HL-60/S4 (cell line): ENCODE results near the gene ZIC5.

Experiments
- in situ Hi-C: fragments of 300-500 bp; cut with MboI; formaldehyde crosslinking; loops from 2 replicates; pipeline ENCODE4 v1.14.3; 2022; ENCODE audit warnings: low sequenced_read_pairs

The ZIC5 gene

GRCh38 chr13:99987154-99988019 is 15.8 kb upstream of the ZIC5 start:
- in situ Hi-C loops: no loop called here

GRCh38 chr13:99986741-99987140 is 15.2 kb upstream of the ZIC5 start:
- in situ Hi-C loops: no loop called here

DNA sequence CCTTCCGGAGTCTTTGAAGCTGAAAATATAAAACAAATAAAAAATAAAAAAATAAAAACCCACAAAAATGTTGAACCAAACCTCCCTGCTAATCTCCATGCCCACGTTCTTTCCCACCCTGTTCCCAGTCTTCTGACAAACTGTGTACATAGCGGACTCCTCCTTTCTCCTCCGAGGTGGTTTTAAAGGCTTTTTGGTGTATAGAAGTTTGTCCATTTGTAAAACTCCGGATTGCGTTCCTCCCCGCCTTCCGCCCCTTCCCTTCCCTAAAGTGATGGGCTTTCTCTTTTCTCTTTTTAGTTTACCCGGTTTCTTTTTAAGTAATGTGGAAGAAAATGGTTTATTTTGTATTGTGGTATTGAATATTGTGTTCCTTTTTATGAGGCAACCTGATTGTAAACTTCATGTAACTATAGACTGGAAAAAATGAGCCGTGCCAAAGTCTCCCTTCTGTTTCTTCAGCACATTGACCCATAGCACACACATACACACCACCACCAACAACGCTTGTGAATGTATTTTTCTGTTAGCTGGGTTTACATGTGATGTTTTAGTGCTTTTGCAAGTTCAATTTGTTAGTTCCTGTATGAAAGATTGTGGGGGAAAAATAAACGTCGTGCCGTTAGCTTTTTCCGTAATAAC is 14.4 kb upstream of the ZIC5 start:
- in situ Hi-C loops: no loop called here

DNA sequence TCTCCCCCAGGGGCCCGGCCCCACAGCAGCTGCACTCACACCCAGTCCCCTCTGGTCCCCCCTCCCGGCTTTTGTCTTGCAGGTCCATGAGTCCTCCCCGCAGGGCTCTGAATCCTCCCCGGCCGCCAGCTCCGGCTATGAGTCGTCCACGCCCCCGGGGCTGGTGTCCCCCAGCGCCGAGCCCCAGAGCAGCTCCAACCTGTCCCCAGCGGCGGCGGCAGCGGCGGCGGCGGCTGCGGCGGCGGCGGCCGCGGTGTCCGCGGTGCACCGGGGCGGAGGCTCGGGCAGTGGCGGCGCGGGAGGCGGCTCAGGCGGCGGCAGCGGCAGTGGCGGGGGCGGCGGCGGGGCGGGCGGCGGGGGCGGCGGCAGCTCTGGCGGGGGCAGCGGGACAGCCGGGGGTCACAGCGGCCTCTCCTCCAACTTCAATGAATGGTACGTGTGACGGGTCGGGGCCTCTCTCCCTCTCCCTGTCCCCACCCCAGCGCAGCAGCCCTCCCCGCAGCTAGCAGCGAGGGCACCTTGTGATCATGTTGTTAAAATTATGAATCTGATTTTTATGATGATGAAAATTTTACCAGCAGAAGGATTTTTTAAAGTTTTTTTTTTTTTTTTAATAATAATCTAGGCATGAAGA is 13.8 kb upstream of the ZIC5 start:
- in situ Hi-C loops: no loop called here

- in situ Hi-C loops: no loop called here
These were observed 13.1 kb upstream of the ZIC5 start for GRCh38 chr13:99984461-99985240.

GRCh38 chr13:99983499-99984401 is 12.2 kb upstream of the ZIC5 start:
- in situ Hi-C loops: no loop called here

GRCh38 chr13:99982731-99983498 is 11.3 kb upstream of the ZIC5 start:
- in situ Hi-C loops: no loop called here

DNA sequence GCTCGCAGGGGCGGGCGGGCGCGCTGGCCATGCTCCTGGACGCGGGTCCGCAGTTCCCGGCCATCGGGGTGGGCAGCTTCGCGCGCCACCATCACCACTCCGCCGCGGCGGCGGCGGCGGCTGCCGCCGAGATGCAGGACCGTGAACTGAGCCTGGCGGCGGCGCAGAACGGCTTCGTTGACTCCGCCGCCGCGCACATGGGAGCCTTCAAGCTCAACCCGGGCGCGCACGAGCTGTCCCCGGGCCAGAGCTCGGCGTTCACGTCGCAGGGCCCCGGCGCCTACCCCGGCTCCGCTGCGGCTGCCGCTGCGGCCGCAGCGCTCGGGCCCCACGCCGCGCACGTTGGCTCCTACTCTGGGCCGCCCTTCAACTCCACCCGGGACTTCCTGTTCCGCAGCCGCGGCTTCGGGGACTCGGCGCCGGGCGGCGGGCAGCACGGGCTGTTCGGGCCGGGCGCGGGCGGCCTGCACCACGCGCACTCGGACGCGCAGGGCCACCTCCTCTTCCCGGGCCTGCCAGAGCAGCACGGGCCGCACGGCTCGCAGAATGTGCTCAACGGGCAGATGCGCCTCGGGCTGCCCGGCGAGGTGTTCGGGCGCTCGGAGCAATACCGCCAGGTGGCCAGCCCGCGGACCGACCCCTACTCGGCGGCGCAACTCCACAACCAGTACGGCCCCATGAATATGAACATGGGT is 10.6 kb upstream of the ZIC5 start:
- in situ Hi-C loops: no loop called here

DNA sequence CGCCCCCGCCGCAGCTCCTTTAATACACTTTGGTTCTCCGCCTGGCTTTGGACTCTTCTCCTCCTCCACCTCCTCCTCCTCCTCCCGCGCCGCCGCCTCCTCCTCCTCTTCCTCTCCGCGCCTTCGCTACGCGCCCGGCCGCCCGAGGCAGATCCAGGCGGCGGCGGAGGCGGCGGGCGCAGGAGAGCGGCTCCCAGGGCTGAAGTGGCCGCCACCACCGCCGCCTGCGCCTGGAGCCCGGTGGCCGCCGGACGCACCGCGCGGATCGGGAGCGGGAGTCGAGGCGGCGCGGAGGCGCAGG is 10.1 kb upstream of the ZIC5 start, which contains the start of gene ZIC2:
Gene ZIC2 (plus strand): TSS at position 50 of the 301 bp plus-strand sequence. CDS start 281 bp downstream, outside the sequence.
- in situ Hi-C loops: no loop called here

DNA sequence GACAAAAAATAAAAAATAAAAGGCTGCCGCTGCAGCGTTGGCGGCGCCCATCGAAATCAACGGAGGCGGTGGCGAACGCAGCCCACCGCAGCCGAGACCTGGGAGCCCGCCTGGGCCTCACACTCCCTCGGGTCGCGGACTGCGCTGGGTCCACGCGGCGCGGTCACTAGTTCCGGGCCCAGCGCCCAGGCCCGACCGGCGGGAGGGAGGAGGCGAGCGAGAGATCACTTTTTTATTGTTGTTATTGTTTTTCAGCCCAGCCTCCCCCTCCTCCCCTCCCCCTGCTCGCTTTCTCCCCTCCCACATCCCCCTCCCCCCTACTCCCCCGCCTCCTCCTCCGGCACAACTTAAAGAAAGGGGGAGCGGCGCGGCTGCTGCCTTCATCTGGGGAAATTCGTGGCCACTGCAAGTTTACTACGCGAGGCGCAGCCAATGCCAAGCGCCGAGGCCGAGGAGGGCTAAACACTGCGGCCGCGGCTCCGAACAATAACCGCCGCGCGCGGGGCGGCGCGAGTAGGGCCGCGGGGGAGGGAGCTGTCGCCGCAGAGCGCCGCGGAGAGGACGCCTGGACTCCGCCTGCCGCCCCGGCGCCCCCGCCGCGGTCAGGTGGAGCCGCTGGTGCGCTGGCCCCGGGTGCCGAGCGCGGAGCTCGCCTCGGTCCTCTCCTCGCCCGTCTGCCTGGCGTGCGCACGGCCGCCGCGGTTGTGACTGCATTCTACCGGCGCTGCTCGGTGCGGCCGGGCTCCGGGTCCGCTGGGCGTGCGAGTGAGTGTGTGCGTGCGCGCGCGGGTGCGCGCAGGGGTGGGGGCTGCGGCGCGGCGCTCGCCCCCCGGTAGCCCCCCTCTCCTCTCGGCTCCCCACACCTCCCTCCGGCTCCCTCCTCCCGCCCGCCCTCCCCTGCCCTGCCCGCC is 9.5 kb upstream of the ZIC5 start:
- in situ Hi-C loops: no loop called here

GRCh38 chr13:99980201-99980823 is 8.7 kb upstream of the ZIC5 start:
- in situ Hi-C loops: no loop called here

GRCh38 chr13:99979453-99980200 is 8.1 kb upstream of the ZIC5 start:
- in situ Hi-C loops: no loop called here

DNA sequence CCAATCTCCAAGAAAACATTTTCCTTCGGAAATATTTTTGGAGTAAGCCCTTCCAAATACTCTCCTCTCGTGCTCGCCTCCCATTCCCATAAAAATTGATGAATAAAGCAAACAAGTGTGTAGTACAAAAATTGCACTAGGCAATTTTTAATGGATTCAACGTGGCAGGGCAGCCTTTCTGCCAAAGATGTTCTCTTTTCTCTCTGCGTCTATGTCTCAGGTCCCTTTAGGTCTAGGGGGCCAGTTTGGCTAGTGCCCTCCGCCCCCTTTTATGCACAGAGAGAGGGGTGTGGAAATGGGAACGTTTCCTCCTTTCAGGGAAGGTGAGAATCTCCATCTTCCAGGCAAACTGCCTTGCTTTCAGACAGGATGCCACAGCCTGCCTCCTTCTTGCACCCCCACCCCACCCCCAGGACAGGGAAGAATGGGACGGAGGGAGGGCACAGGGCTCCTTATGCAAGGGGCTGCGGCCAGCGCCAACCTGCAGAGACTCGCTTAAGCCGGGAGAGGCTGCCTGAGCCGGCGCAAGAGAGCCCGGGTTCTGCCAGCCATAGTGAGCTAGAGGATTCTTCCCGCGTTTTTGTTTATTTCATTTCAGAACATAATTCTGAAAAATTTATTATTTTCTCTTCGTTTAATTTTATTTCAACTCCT is 7.4 kb upstream of the ZIC5 start:
- in situ Hi-C loops: no loop called here

- in situ Hi-C loops: no loop called here
These were observed 6.6 kb upstream of the ZIC5 start for GRCh38 chr13:99977912-99978798.

GRCh38 chr13:99977334-99977911 is 5.9 kb upstream of the ZIC5 start:
- in situ Hi-C loops: no loop called here
